IPS-15b (cell line): ENCODE data around the gene SIGLEC1.
A peak's percentile ranks its signal among the peaks of the same experiment; 100 is the strongest.

ENCODE experiments used
- H3K27me3 ChIP-seq: one replicate; pipeline ENCODE4 v1.6.1; 2013; ENCODE audit warnings: low read length; ENCODE audit not compliant: control insufficient read depth, insufficient read depth
- H3K36me3 ChIP-seq: one replicate; pipeline ENCODE4 v1.6.1; 2013; ENCODE audit warnings: low read length; ENCODE audit not compliant: control insufficient read depth, insufficient read depth
- H3K4me1 ChIP-seq: one replicate; pipeline ENCODE4 v1.6.1; 2013; ENCODE audit warnings: mild to moderate bottlenecking, low read length; ENCODE audit not compliant: control insufficient read depth, insufficient read depth
- H3K4me3 ChIP-seq: one replicate; pipeline ENCODE4 v1.5.1; 2013; ENCODE audit warnings: low read depth, low read length
- H3K9ac ChIP-seq: one replicate; pipeline ENCODE4 v1.6.1; 2013; ENCODE audit warnings: low read depth, mild to moderate bottlenecking, low read length
- H3K9me3 ChIP-seq: one replicate; pipeline ENCODE4 v1.6.1; 2013; ENCODE audit warnings: mild to moderate bottlenecking, low read length; ENCODE audit not compliant: control insufficient read depth, insufficient read depth

SIGLEC1 gene

DNA sequence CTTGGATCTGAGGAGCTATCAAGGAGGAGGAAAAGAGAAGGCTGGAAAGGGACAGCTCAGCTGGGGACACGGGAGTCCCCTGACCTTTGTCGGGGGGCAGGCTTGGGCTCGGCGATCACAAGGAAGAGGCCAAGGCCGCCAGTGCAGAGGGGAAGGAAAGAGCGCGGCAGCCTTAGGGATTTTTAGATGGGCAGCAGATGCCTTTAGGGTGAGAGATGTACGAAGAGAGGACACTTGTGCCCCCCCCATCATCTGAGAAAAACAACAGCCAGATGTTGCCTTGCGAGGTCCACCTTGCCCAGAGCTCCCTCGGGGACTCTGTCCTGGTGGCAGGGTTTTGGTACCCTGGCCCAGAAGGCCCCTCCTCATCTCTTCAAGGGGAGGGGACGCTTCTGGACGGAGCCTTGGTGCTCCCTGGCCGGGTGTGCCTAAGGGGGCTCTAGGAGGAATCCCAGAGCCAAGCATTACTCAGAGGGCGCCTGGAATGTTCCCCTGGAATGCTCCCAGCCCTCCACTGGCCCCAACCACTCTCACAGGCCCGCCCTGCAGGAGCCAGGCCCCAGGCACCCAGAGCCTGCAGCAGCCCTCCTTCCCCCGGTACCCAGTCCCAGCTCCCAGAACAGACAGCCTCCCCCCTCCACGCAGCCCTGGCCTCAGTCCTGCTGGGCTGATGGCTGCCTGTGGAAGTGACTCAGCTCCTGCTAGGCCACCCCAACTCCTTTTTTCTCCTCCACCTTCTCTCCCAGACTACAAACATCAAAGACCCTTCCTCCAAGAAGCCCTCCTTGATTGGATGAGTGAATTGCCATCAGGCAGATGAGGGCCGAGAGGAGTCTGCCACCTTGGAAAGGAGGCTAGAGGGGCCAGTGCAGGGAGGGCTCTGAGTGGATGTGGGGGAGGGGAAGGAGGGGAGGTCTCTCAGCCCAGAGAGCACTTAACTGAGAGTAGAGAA, 32.4 kb downstream of the SIGLEC1 start:
- H3K4me3 ChIP-seq: no peak overlapping the region
- no peaks in the 10 kb centered on the region for H3K36me3 ChIP-seq
- no peaks in the 10 kb centered on the region for H3K9me3 ChIP-seq
- H3K9ac ChIP-seq: no peak overlapping the region
- H3K27me3 ChIP-seq: peaks cover 26% of the 10 kb centered on the region
- H3K4me1 ChIP-seq: peaks cover 11% of the 10 kb centered on the region

GRCh38 chr20:3678856-3679720, 33.3 kb downstream of the SIGLEC1 start:
- Histone ChIP-seq H3K36me3 (no peaks in the 10 kb centered on the region), H3K9ac (no peak overlapping the region), H3K4me1 (peaks cover 2% of the 10 kb centered on the region), H3K4me3 (no peak overlapping the region), H3K27me3 (peaks cover 31% of the 10 kb centered on the region), H3K9me3 (no peaks in the 10 kb centered on the region)

DNA sequence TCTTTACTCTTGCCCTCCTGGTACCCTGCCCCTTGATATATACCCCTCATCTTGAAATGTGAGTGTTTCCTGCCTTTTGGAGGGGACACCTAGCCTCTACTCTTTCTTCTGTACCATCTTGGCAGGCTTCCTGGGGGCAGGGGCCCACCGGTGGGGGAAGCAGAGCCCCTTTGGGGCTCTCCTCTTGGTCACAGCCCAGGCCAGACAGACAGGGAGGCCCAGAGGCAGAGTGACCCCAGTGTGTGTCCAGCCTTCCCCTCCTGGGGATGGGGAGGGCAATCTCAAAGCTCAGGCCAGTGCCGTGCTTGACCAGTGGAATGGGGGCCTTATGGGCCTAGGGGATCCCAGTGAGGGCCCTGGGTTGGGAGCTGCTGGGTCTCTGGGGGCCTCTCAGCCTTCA, 34.2 kb downstream of the SIGLEC1 start:
- H3K9ac ChIP-seq: no peak overlapping the region
- H3K9me3 ChIP-seq: no peaks in the 10 kb centered on the region
- H3K27me3 ChIP-seq: peaks cover 31% of the 10 kb centered on the region
- no peaks in the 10 kb centered on the region for H3K36me3 ChIP-seq
- no peak overlapping the region for H3K4me3 ChIP-seq
- H3K4me1 ChIP-seq: peaks cover 2% of the 10 kb centered on the region

GRCh38 chr20:3677733-3678132, 34.7 kb downstream of the SIGLEC1 start:
- no peaks in the 10 kb centered on the region for H3K9me3 ChIP-seq
- no peak overlapping the region for H3K4me3 ChIP-seq
- peaks cover 34% of the 10 kb centered on the region for H3K27me3 ChIP-seq
- peaks cover 2% of the 10 kb centered on the region for H3K4me1 ChIP-seq
- no peak overlapping the region for H3K9ac ChIP-seq
- no peaks in the 10 kb centered on the region for H3K36me3 ChIP-seq

DNA sequence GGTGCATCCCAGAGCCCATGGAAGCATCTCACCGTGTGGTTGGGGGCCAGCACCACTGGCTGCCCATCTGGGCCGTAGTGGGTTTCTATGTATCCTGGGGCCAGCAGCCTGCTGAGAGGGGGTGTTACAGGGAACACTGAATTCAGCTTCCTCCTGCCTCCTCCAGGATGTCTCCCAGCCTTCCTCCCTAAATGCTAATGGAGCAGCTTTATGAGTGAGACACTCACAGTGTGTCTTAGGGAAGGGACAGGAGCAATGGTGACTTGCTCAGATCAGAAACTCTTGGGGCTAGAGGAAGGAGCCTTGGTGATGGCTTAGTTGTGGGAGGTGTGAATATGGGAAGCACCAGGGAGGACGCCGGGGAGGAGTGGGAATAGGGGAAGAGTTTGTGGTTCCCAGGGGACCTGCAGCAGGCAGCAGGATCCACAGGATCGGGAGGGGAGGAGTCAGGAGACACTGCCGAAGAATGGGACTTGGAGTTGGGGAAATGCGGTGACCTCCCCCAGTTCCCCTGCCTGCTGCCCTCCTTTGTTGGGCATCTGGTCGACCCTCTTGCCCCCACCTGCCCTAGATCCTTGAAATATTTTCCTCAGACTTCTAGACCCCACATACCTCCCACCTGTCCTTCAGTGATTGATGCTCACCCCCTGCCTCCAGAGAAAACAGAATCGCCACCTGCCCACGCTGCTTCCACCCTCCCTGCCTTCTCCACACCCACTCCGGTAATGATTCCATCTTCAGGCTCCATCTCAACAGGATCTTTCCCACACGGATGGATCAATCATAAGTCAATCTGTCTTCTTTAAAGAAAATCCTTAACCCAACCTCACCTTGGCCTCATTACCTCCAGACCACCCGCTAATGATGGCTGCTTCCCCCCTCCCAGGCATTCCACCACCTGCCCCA, 37.2 kb downstream of the SIGLEC1 start:
- no peak overlapping the region for H3K4me3 ChIP-seq
- H3K9me3 ChIP-seq: no peaks in the 10 kb centered on the region
- peaks cover 39% of the 10 kb centered on the region for H3K27me3 ChIP-seq
- H3K9ac ChIP-seq: no peak overlapping the region
- no peaks in the 10 kb centered on the region for H3K36me3 ChIP-seq
- no peaks in the 10 kb centered on the region for H3K4me1 ChIP-seq

DNA sequence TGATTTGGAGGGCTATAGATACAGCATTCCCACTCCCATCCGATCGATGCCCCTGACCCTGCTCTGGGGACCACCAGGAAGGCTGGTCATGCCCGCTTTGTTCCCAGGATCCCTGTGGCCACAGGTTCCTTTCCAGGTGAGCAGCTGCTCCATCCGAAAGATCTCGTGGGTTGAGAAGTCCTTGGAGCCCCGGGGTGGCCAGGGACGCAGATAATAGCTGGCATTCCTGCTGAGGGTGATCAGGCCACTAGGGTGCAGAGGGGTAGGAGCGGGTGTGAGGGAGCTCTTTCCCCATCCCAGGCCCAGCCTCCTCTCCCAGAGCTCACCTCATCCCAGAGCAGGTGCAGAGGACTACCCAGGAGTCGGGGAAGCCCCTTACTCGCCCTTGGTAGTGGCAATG, 38.0 kb downstream of the SIGLEC1 start:
- peaks cover 39% of the 10 kb centered on the region for H3K27me3 ChIP-seq
- H3K9ac ChIP-seq: no peak overlapping the region
- H3K36me3 ChIP-seq: no peaks in the 10 kb centered on the region
- no peak overlapping the region for H3K4me3 ChIP-seq
- H3K9me3 ChIP-seq: no peaks in the 10 kb centered on the region
- H3K4me1 ChIP-seq: no peaks in the 10 kb centered on the region

GRCh38 chr20:3673221-3674070, 39.0 kb downstream of the SIGLEC1 start:
- peak overlapping the region; percentile 48 for H3K4me3 ChIP-seq
- no peaks in the 10 kb centered on the region for H3K36me3 ChIP-seq
- peaks cover 39% of the 10 kb centered on the region for H3K27me3 ChIP-seq
- no peak overlapping the region for H3K9ac ChIP-seq
- H3K4me1 ChIP-seq: no peaks in the 10 kb centered on the region
- no peaks in the 10 kb centered on the region for H3K9me3 ChIP-seq

GRCh38 chr20:3672547-3673171, 39.7 kb downstream of the SIGLEC1 start:
- peak overlapping the region; percentile 12 for H3K9ac ChIP-seq
- H3K9me3 ChIP-seq: no peaks in the 10 kb centered on the region
- no peaks in the 10 kb centered on the region for H3K36me3 ChIP-seq
- H3K4me3 ChIP-seq: peak overlapping the region; percentile 48
- H3K4me1 ChIP-seq: no peaks in the 10 kb centered on the region
- H3K27me3 ChIP-seq: peaks cover 36% of the 10 kb centered on the region

DNA sequence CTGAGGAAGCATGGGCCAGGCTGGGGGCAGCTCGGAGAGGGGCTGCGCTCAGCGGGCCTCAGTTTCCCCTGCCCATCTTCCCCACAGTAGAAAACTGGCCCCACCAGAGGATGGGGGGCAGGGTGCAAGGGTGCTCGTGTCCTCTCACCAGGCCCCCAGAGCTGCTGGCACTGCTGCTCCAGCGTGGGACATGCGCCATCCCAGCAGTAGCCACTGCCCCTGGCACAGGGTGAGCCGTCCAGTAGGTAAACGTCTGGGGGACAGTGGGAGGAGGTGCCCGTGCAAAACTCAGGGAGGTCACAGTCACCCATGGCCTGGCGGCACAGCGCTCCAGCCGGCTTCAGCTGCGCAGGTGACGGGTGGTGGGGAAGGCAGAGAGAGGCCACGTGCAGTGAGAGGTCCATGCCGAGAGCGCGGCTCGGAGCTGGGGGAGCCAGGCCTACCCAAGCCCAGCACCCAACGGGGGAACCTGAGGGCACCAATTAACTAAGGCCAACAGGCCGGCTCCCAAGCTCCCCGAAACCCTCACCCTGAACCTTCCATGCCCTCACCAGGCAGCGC, 40.3 kb downstream of the SIGLEC1 start:
- Histone ChIP-seq H3K36me3 (no peaks in the 10 kb centered on the region), H3K27me3 (peaks cover 36% of the 10 kb centered on the region), H3K9ac (peak overlapping the region; percentile 12), H3K4me3 (peak overlapping the region; percentile 48), H3K9me3 (no peaks in the 10 kb centered on the region), H3K4me1 (no peaks in the 10 kb centered on the region)

- H3K4me1 ChIP-seq: no peaks in the 10 kb centered on the region
- H3K27me3 ChIP-seq: peaks cover 36% of the 10 kb centered on the region
- no peaks in the 10 kb centered on the region for H3K9me3 ChIP-seq
- no peak overlapping the region for H3K4me3 ChIP-seq
- H3K36me3 ChIP-seq: no peaks in the 10 kb centered on the region
- H3K9ac ChIP-seq: no peak overlapping the region
Measured at GRCh38 chr20:3670945-3671344, 41.5 kb downstream of the SIGLEC1 start.
